Panc1 (cell line): Measurements from ENCODE around the gene TMEM154.

Source experiments
- POLR2AphosphoS5 ChIP-seq: IDR thresholded peaks from 2 replicates; pipeline ENCODE4 v1.6.1; 2012; ENCODE audit warnings: mild to moderate bottlenecking, low read depth, low read length, moderate library complexity
- SIN3A ChIP-seq: IDR thresholded peaks from 2 replicates; pipeline ENCODE4 v1.6.1; 2012; ENCODE audit warnings: low read depth, mild to moderate bottlenecking, low read length, moderate library complexity, borderline replicate concordance; ENCODE audit not compliant: insufficient read depth
- TCF7L2 ChIP-seq: IDR thresholded peaks from 2 replicates; pipeline ENCODE4 v1.6.1; 2011; ENCODE audit warnings: mild to moderate bottlenecking, low read depth, low read length, inconsistent platforms
- TF ChIP-seq, protein P1 (sequence below): fragments of 450-650 bp; IDR thresholded peaks from 2 replicates; pipeline ENCODE4 v1.5.1; 2017; ENCODE audit warnings: mild to moderate bottlenecking
- TF ChIP-seq, protein P2 (sequence below), 2 experiments: IDR thresholded peaks; 2 replicates each; pipeline ENCODE4 v1.6.1; 2011 to 2012; ENCODE audit warnings: low read depth in 2 of 2, control low read depth in 1 of 2, low read length in 1 of 2, mild to moderate bottlenecking in 1 of 2, moderate library complexity in 1 of 2; ENCODE audit not compliant: insufficient read depth in 1 of 2

DNA sequence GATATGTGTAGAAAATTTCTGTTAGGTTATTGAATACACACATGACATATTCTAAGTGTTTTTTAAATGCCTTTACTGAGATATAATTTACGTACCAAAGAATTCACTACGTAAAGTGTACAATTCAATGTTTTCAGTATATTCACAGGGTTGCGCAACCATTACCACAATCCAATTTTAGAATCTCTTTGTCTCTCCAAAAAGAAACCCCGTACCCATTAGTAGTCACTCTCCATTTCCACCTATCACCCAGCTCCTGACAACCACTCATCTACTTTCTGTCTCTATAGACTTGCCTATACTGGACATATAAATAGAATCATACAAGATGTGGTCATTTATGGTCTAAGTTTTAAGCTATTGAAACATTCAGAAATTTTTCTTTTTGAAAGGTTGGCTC is 90.9 kb downstream of the TMEM154 start:
- TF ChIP-seq, protein P1, sequence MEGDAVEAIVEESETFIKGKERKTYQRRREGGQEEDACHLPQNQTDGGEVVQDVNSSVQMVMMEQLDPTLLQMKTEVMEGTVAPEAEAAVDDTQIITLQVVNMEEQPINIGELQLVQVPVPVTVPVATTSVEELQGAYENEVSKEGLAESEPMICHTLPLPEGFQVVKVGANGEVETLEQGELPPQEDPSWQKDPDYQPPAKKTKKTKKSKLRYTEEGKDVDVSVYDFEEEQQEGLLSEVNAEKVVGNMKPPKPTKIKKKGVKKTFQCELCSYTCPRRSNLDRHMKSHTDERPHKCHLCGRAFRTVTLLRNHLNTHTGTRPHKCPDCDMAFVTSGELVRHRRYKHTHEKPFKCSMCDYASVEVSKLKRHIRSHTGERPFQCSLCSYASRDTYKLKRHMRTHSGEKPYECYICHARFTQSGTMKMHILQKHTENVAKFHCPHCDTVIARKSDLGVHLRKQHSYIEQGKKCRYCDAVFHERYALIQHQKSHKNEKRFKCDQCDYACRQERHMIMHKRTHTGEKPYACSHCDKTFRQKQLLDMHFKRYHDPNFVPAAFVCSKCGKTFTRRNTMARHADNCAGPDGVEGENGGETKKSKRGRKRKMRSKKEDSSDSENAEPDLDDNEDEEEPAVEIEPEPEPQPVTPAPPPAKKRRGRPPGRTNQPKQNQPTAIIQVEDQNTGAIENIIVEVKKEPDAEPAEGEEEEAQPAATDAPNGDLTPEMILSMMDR = no peak
- no peak for TF ChIP-seq POLR2AphosphoS5
- TF ChIP-seq SIN3A = no peak
- TF ChIP-seq, protein P2, sequence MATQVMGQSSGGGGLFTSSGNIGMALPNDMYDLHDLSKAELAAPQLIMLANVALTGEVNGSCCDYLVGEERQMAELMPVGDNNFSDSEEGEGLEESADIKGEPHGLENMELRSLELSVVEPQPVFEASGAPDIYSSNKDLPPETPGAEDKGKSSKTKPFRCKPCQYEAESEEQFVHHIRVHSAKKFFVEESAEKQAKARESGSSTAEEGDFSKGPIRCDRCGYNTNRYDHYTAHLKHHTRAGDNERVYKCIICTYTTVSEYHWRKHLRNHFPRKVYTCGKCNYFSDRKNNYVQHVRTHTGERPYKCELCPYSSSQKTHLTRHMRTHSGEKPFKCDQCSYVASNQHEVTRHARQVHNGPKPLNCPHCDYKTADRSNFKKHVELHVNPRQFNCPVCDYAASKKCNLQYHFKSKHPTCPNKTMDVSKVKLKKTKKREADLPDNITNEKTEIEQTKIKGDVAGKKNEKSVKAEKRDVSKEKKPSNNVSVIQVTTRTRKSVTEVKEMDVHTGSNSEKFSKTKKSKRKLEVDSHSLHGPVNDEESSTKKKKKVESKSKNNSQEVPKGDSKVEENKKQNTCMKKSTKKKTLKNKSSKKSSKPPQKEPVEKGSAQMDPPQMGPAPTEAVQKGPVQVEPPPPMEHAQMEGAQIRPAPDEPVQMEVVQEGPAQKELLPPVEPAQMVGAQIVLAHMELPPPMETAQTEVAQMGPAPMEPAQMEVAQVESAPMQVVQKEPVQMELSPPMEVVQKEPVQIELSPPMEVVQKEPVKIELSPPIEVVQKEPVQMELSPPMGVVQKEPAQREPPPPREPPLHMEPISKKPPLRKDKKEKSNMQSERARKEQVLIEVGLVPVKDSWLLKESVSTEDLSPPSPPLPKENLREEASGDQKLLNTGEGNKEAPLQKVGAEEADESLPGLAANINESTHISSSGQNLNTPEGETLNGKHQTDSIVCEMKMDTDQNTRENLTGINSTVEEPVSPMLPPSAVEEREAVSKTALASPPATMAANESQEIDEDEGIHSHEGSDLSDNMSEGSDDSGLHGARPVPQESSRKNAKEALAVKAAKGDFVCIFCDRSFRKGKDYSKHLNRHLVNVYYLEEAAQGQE (IDR thresholded peaks at IDR 0.05; ENCODE audit: insufficient read depth in 1 of 2, low read depth in 2 of 2, low read length in 1 of 2) = no peak
- no peak for TF ChIP-seq TCF7L2
